ENCODE measurements around the gene TRIM2. TPM values are rescaled to one million over a fixed set of nuclear protein-coding genes. Genes with fewer than 3 reads are reported as not detected.

The TRIM2 gene
- total RNA-seq, 4 donors from 2014 or later = 10.9 to 45.4 (median 29.2) TPM

DNA sequence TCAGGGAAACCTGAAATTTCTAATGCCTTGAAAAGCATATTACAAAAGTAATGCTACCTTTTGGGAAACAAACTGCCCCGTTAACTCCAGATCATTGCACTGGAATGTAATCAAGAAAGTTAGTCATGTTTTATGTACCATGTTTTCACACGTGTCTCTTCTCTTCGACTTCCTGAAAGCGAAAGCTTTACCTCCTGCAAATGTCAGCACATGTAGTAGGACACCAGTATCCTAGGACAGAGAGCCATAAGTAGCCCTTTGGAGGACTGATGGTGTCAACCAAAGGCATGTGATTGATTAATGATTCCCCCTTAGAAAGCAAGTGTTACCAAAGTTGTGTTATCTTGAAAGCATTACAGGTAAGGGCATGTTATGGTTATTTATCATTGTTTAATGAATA lies 131.4 kb downstream of the TRIM2 start:
- intact Hi-C loops (cut with DNase I; ENCODE audit: low total_unique reads) = no loop called here
- no peak for DNase-seq (ENCODE audit: low spot score in 2 of 2)
- H3K4me3 ChIP-seq (ENCODE audit: low read depth, poor library complexity, severe bottlenecking) = no peak overlapping the region
- WGBS, 2 donors = 51 to 70% methylated on average over 4 of the region's 4 CpGs
- TF ChIP-seq POLR2A (IDR thresholded peaks at IDR 0.05) = no peak
- TF ChIP-seq, protein P1, sequence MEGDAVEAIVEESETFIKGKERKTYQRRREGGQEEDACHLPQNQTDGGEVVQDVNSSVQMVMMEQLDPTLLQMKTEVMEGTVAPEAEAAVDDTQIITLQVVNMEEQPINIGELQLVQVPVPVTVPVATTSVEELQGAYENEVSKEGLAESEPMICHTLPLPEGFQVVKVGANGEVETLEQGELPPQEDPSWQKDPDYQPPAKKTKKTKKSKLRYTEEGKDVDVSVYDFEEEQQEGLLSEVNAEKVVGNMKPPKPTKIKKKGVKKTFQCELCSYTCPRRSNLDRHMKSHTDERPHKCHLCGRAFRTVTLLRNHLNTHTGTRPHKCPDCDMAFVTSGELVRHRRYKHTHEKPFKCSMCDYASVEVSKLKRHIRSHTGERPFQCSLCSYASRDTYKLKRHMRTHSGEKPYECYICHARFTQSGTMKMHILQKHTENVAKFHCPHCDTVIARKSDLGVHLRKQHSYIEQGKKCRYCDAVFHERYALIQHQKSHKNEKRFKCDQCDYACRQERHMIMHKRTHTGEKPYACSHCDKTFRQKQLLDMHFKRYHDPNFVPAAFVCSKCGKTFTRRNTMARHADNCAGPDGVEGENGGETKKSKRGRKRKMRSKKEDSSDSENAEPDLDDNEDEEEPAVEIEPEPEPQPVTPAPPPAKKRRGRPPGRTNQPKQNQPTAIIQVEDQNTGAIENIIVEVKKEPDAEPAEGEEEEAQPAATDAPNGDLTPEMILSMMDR (IDR thresholded peaks at IDR 0.05) = no peak

DNA sequence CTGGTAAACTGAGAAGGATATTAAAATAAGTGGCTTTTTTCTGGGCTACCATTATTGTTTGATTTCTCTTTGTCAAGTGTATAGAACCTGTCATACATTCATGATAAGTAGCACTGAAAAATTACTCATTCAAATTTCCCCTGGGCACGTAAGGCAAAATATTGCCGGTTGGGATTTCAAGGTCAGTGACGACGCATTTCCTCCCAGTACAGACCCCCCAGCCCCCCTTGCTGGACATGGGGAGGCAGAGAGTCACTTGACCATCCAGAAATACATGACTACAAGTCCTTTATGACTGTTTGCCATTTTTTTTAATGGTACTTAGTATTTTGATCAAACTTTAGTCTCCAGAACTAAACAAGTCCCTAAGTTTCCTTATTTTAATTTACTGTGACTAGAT lies 133.4 kb downstream of the TRIM2 start:
- H3K4me3 ChIP-seq (ENCODE audit: low read depth, poor library complexity, severe bottlenecking) = no peak overlapping the region
- intact Hi-C loops (cut with DNase I; ENCODE audit: low total_unique reads) = no loop called here
- 85 to 86% methylated on average over 4 of the region's 4 CpGs for WGBS, 2 donors
- no peak for DNase-seq (ENCODE audit: low spot score in 2 of 2)
- TF ChIP-seq POLR2A (IDR thresholded peaks at IDR 0.05) = no peak
- TF ChIP-seq, protein P1 (IDR thresholded peaks at IDR 0.05) = no peak

GRCh38 chr4:153341575-153342090 lies 137.4 kb downstream of the TRIM2 start:
- intact Hi-C loops (cut with DNase I; ENCODE audit: low total_unique reads) = no loop called here
- DNase-seq (ENCODE audit: low spot score in 2 of 2) = no peak
- TF ChIP-seq, protein P1 (IDR thresholded peaks at IDR 0.05) = no peak
- no peak overlapping the region for H3K4me3 ChIP-seq (ENCODE audit: low read depth, poor library complexity, severe bottlenecking)
- WGBS, 2 donors = 36 to 48% methylated on average over 5 of the region's 5 CpGs

DNA sequence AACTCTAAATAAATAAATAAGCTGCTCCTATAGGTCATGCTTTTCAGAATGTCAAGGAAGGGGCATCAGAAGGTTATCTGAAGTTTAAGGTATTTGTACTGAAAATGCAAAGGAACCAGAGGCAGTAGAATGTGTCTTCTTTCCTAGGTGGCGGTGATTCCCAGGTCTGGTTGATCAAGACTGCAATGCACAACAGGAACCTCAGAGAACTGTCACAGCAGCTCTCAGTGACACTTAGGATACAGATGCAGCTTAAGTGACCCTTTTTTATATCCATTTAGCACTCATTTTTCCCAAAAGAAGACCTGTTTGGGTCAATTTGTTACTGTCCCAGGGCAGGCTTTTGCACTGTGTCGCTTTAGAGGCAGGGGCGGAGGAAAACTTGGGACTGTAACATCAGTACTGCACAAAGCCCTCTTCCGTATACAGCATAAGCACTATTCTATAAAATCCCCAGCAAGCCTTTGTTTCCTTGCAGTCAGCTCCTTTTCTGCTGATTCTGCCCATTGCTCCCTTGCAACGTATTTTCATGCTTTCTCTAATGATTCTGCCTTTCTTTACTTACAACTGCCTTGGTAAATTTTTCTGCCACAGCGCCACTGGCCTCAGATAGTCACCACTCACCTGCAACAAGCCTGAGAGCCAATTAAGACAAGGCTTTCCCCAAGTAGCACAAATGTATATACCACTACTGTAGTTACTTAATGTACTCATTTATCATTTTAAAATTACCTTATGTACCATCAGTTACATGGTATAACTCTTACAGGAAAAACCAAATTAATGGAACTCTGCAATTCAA lies 138.7 kb downstream of the TRIM2 start:
- intact Hi-C loops (cut with DNase I; ENCODE audit: low total_unique reads) = no loop called here
- DNase-seq (ENCODE audit: low spot score in 2 of 2) = no peak
- H3K4me3 ChIP-seq (ENCODE audit: low read depth, poor library complexity, severe bottlenecking) = no peak overlapping the region
- WGBS, 2 donors = 93 to 95% methylated on average over 6 of the region's 6 CpGs
- TF ChIP-seq, protein P1 (IDR thresholded peaks at IDR 0.05) = no peak
- TF ChIP-seq POLR2A (IDR thresholded peaks at IDR 0.05) = no peak

GRCh38 chr4:153344131-153345011 lies 140.1 kb downstream of the TRIM2 start, which contains the start of gene MND1:
TSS of gene MND1 (plus strand) at chr4:153344688. CDS start at chr4:153344738, 50 bp downstream.
- 1 to 2% methylated on average over 53 to 80 of the region's 86 CpGs for WGBS, 2 donors
- peak; percentile 73 to 96 for DNase-seq (ENCODE audit: low spot score in 2 of 2)
- intact Hi-C loops (cut with DNase I; ENCODE audit: low total_unique reads) = loop anchor here (1.0 to 2.0 kb wide), 2 partner anchors 230 to 300 kb away; no protein-coding TSS in a partner anchor
- H3K4me3 ChIP-seq (ENCODE audit: low read depth, poor library complexity, severe bottlenecking) = peak within 1 kb of the TSS; percentile 66
- TF ChIP-seq, protein P1 (IDR thresholded peaks at IDR 0.05) = peak in 1 of 3 donors; percentile 55
- TF ChIP-seq POLR2A (IDR thresholded peaks at IDR 0.05) = no peak

All from lower leg skin (tissue), 4 donors.